K562 (cell line): ENCODE results near the gene MYL6B. TPM values are rescaled to one million over a fixed set of nuclear protein-coding genes. Genes with fewer than 3 reads are reported as not detected.

Source experiments
- ATAC-seq: fragments of 200-7000 bp; cut with Tn5 transposase; 3 replicates; pipeline ENCODE4 v1.9.1; 2020; ENCODE audit warnings: moderate library complexity
- BruUV-seq: library from RNA; stranded (reverse); fragments of 400-500 nt; replicated peaks from 2 replicates; lab custom pipeline; 2021; lab: Mats Ljungman, UMichigan
- CTCF ChIA-PET: fragments of 300-600 bp; formaldehyde crosslinking; extraction: SDS; loops from one replicate; lab custom pipeline; 2021; ENCODE audit warnings: low intra/inter-chr PET ratio; lab: Yijun Ruan, JAX
- POLR2A ChIA-PET: fragments of 300-600, 350-650 bp; sonication (Branson Sonifier 250); formaldehyde crosslinking; extraction: SDS; loops from one replicate; lab custom pipeline; 2021; ENCODE audit warnings: antibody characterized with exemption, inconsistent platforms; lab: Yijun Ruan, JAX
- DNase-seq, 4 experiments: peaks; one replicate each; pipeline versions ENCODE4 v3.0.0 to v3.0.0-alpha.2; 2011 to 2018; ENCODE audit warnings: low spot score in 3 of 4, mixed read lengths in 3 of 4; ENCODE audit errors: extremely low read depth in 1 of 4
- FAIRE-seq: peaks from 2 replicates; lab custom pipeline; 2011; peaks lifted over from hg19 to GRCh38; lab: Jason Lieb, UNC
- H2AFZ ChIP-seq: 2 replicates; pipeline ENCODE4 v1.6.0; 2011; ENCODE audit warnings: low read depth, low read length, control low read depth, inconsistent platforms
- H3K27ac ChIP-seq: fragments of 200-600 bp; 3 replicates; pipeline ENCODE4 v1.8.0; 2011; ENCODE audit warnings: low read depth, mild to moderate bottlenecking, control low read depth, inconsistent platforms, low read length, moderate library complexity, mixed read lengths; ENCODE audit errors: extremely low read depth
- H3K27me3 ChIP-seq, 2 experiments: fragments of 300-600 bp in 1 of 2; 2 replicates in 1 of 2; 3 replicates in 1 of 2; pipeline versions ENCODE4 v1.6.0 to v1.8.0; 2011; ENCODE audit warnings: inconsistent platforms in 2 of 2, low read length in 2 of 2, mild to moderate bottlenecking in 1 of 2, mixed read lengths in 1 of 2, moderate library complexity in 1 of 2; ENCODE audit not compliant: control insufficient read depth in 2 of 2, insufficient read depth in 2 of 2
- H3K36me3 ChIP-seq: fragments of 300-600 bp; 3 replicates; pipeline ENCODE4 v1.8.0; 2011; ENCODE audit warnings: mild to moderate bottlenecking, low read length, inconsistent platforms; ENCODE audit not compliant: control insufficient read depth, insufficient read depth
- H3K4me1 ChIP-seq, 2 experiments: fragments of 200-600 bp in 1 of 2; replicated peaks in 1 of 2; 2 replicates in 1 of 2; 3 replicates in 1 of 2; pipeline versions ENCODE4 v1.5.1 to v1.8.0; 2011; ENCODE audit warnings: inconsistent platforms in 2 of 2, low read length in 2 of 2, mild to moderate bottlenecking in 1 of 2, mixed read lengths in 1 of 2, moderate library complexity in 1 of 2; ENCODE audit not compliant: control insufficient read depth in 2 of 2, insufficient read depth in 2 of 2
- H3K4me2 ChIP-seq: 2 replicates; pipeline ENCODE4 v1.6.1; 2011; ENCODE audit warnings: low read length, control low read depth, inconsistent platforms, mixed read lengths; ENCODE audit not compliant: insufficient read depth
- H3K4me3 ChIP-seq: fragments of 200-600 bp; sonication (generic), shearing (Covaris generic); 2 replicates; pipeline ENCODE4 v1.5.1; 2016; ENCODE audit warnings: control low read depth, inconsistent platforms
- H3K79me2 ChIP-seq: fragments of 200-600 bp; 3 replicates; pipeline ENCODE4 v1.8.0; 2011; ENCODE audit warnings: low read length, inconsistent platforms; ENCODE audit not compliant: control insufficient read depth, insufficient read depth
- H3K9ac ChIP-seq, 2 experiments: 2 replicates each; pipeline versions ENCODE4 v1.6.0 to v1.6.1; 2011; ENCODE audit warnings: low read depth in 2 of 2, low read length in 2 of 2, control low read depth in 1 of 2, inconsistent platforms in 1 of 2, mild to moderate bottlenecking in 1 of 2, mixed read lengths in 1 of 2; ENCODE audit not compliant: insufficient read depth in 1 of 2
- H3K9me1 ChIP-seq: one replicate; pipeline ENCODE4 v1.6.0; 2011; ENCODE audit warnings: inconsistent platforms, mild to moderate bottlenecking, low read length, moderate library complexity; ENCODE audit not compliant: control insufficient read depth, insufficient read depth
- H3K9me3 ChIP-seq: replicated peaks from 2 replicates; pipeline ENCODE4 v1.5.1; 2011; ENCODE audit warnings: low read depth, low read length, inconsistent platforms; ENCODE audit not compliant: control insufficient read depth, insufficient read depth
- H4K20me1 ChIP-seq: replicated peaks from 2 replicates; pipeline ENCODE4 v1.6.1; 2011; ENCODE audit warnings: low read length, inconsistent platforms, mixed read lengths; ENCODE audit not compliant: control insufficient read depth, insufficient read depth
- C11orf30 ChIP-seq: fragments of 450-650 bp; IDR thresholded peaks from 2 replicates; pipeline ENCODE4 v1.6.1; 2016; ENCODE audit warnings: low read depth, mild to moderate bottlenecking
- CSDE1 ChIP-seq, 2 experiments: fragments of 450-650 bp; IDR thresholded peaks; 2 replicates each; pipeline ENCODE4 v1.6.1; 2016; ENCODE audit warnings: mild to moderate bottlenecking in 1 of 2
- GATAD2B ChIP-seq: fragments of 450-650 bp; IDR thresholded peaks from 2 replicates; pipeline ENCODE4 v1.6.1; 2017; ENCODE audit warnings: mild to moderate bottlenecking, borderline replicate concordance
- KAT8 ChIP-seq: fragments of 450-650 bp; IDR thresholded peaks from 2 replicates; pipeline ENCODE4 v1.6.1; 2016; ENCODE audit warnings: low read depth, mild to moderate bottlenecking
- POLR2G ChIP-seq: fragments of 200-400 bp; formaldehyde crosslinking; IDR thresholded peaks from 2 replicates; pipeline ENCODE4 v1.6.1; 2017; ENCODE audit warnings: low read depth, mild to moderate bottlenecking, antibody characterized with exemption, low read length, moderate library complexity
- POLR2H ChIP-seq: IDR thresholded peaks from 2 replicates; pipeline ENCODE4 v1.6.1; 2016; ENCODE audit warnings: missing genetic modification characterization, low read depth, mild to moderate bottlenecking, control low read depth, missing compliant biosample characterization, moderate library complexity
- ZNF316 ChIP-seq: fragments of 450-650 bp; IDR thresholded peaks from 2 replicates; pipeline ENCODE4 v1.6.1; 2016
- WGBS: fragments of 100-300 bp; shearing (Covaris generic); methylation state at CpG from one replicate; pipeline ENCODE4 v1.1.6; 2016; ENCODE audit warnings: low coverage, mixed read lengths; ENCODE audit not compliant: insufficient coverage; ENCODE audit errors: missing lambda C conversion rate; 5-methylcytosine and 5-hydroxymethylcytosine counted together
- in situ Hi-C: fragments of 300-500 bp; cut with MboI; formaldehyde crosslinking; loops from 4 replicates; pipeline ENCODE4 v1.15.0; 2018; ENCODE audit warnings: inconsistent platforms, mixed read lengths
- intact Hi-C: fragments of 100-400 bp; cut with micrococcal nuclease; formaldehyde crosslinking; loops from 2 replicates; pipeline ENCODE4 v1.14.2; 2022
- polyA plus RNA-seq, 8 experiments: library from polyadenylated mRNA; depleted of rRNA in 4 of 8; stranded (reverse) in 5 of 8; unstranded in 3 of 8; fragments of >200 nt; fragmentation: Nextera tagmentation in 2 of 8; fragmentation: Illumina TruSeq in 1 of 8; extraction: Ambion mirVana in 2 of 8; extraction: Trizol in 1 of 8; gene quantifications; 2 replicates each; pipeline versions ENCODE4 v1.2.1 to v1.2.3, GENCODE V29; 2011 to 2014; ENCODE audit warnings: inconsistent platforms in 1 of 8, missing spikeins in 1 of 8
- total RNA-seq, 7 experiments: library from RNA; depleted of rRNA in 6 of 7; stranded (reverse); fragments of >200 nt in 6 of 7; fragmentation: Illumina TruSeq in 2 of 7; extraction: Trizol in 2 of 7; gene quantifications; 2 replicates each; pipeline versions ENCODE4 v1.2.1 to v1.2.3, GENCODE V29; 2011 to 2021; ENCODE audit warnings: low replicate concordance in 1 of 7

MYL6B gene
- total and polyA plus RNA-seq, 9 of the 15 experiments (the other 6 are each of a cell fraction or from before 2014, with no cell fraction given): 42.8 to 77.3 (median 68.6) TPM

DNA sequence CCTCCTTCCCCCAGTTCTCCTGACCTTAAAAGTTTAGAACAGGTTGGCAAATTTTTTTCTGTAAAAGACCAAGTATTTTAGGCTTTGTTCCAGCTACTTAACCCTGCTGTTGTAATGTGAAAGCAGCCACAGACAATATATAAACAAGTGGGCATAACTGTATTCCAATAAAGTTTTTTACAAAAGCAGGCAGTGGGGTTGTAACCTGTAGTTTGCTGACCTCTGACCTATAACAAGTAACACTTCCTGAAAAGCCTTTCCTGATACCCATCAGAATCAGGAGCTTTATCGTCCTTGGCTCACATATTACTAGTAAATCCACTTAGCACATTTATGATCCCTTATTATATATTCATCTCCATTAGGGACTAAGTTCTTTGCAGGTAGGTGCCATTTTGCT lies 50.0 kb downstream of the MYL6B start (continued):
- TF ChIP-seq GATAD2B: 0 out of 2 replicates have a peak, but pooled peaks have one; percentile 37

GRCh38 chr12:56202838-56203237 lies 50.5 kb downstream of the MYL6B start:
- peak overlapping the region; percentile 4 for H2AFZ ChIP-seq
- intact Hi-C loops: no loop called here
- CTCF ChIA-PET: no interaction called here
- H4K20me1 ChIP-seq: no peaks in the 10 kb centered on the region
- peak overlapping the region; percentile 37; the same call in 1 of the 3 replicates for H3K27ac ChIP-seq
- H3K79me2 ChIP-seq: no peaks in the 10 kb centered on the region
- POLR2A ChIA-PET: interaction anchor here (2.7 kb wide), 1 partner anchor 13 kb away, joined by 12 read pairs; the partner anchor contains the start of gene SMARCC2
- no peak for FAIRE-seq
- 0% methylated on average over 2 of the region's 2 CpGs for WGBS
- H3K9me3 ChIP-seq: no peaks in the 10 kb centered on the region
- no TSS peak for BruUV-seq
- peaks cover 2 to 25% of the 10 kb centered on the region in 2 experiments; a peak in 3 of 5 replicates for H3K4me1 ChIP-seq
- H3K27me3 ChIP-seq: no peaks in the 10 kb centered on the region
- no peak overlapping the region for H3K4me3 ChIP-seq
- peaks cover 31% of the 10 kb centered on the region for H3K36me3 ChIP-seq
- no peak for DNase-seq
- in situ Hi-C loops: no loop called here
- H3K4me2 ChIP-seq: no peak overlapping the region
- TF ChIP-seq POLR2G (no peak), KAT8 (no peak), CSDE1 (IDR thresholded peaks at IDR 0.05) (no peak), ZNF316 (peak; percentile 70), C11orf30 (peak; percentile 46; the same call in 1 of the 2 replicates), POLR2H (tag) (peak; percentile 34; the same call in 1 of the 2 replicates)
- ATAC-seq: peak; percentile 11; the same call in 2 of the 3 replicates
- no peaks in the 10 kb centered on the region for H3K9me1 ChIP-seq
- H3K9ac ChIP-seq: no peak overlapping the region
